ENCODE measurements around the gene INSR.

The INSR gene

DNA sequence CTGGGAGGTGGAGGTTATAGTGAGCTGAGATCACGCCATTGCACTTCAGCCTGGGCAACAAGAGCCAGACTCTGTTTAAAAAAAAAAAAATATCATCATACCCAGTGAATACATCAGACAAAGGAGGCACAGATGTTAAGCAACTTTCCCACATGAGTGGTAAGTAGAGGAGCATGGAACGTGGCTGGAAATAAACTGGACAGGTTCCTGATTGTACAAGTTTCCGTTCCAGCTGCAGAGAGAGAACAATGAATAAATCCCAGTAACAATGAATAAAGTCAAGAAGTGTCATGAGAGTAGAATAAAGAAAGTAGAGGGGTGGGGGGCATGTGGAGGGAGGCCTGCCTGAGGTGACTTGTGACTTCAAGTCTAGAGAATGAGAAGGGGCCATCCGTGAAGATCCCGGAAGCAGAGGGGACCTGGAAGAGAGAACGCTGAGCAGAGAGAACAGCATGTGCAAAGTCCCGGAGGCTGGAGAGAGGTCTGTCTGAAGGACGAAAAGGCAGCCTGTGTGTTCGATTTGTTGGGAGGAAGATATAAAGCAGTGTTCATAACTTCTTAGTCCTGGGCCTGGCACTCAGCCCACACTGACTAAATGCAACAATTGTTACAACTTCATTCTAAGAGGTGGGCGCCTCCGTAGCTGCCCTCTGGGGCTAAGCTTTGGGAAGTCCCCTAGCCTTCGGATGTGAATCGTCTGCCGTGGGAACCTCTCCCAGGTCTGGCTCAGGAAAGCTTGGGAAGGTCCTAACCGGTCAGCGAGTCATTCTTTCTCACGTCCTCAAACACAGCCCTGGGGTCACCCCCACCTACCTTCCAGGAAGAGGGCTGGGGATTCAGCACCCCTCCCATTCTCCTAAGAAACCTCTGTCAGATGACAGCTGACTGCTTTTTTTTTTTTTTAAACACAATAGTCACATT, 39.2 kb upstream of the INSR start:
- H3K4me3 ChIP-seq (ENCODE audit: control insufficient read depth, low read depth, low read length) = no peak overlapping the region
- peak; percentile 12 for DNase-seq (ENCODE audit: low read depth)
- no peak for TF ChIP-seq CTCF (conservative IDR thresholded peaks at IDR 0.05; ENCODE audit: control insufficient read depth, insufficient read depth, low read depth, low read length)

- no peak for DNase-seq (ENCODE audit: low read depth)
- H3K4me3 ChIP-seq (ENCODE audit: control insufficient read depth, low read depth, low read length) = no peak overlapping the region
Observed at GRCh38 chr19:7331446-7331845, 37.2 kb upstream of the INSR start.

DNA sequence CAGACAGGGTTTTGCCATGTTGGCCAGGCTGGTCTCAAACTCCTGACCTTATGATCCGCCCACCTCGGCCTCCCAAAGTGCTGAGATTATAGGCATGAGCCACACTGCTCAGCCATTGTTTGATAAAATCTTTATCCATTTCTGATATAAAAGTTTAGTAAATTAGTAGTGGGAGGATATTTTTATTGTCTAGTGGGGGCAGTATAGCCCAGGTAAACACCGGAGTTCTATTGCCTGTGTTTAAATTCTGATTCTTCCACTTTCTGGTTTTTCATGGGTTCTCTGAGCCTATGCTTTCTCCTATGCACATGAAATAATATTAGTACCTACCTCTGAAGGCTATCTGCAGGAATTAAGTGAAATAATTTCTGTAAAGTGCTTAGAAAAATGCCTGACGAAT, 34.4 kb upstream of the INSR start:
- no peak for TF ChIP-seq CTCF (conservative IDR thresholded peaks at IDR 0.05; ENCODE audit: control insufficient read depth, insufficient read depth, low read depth, low read length)
- H3K4me3 ChIP-seq (ENCODE audit: control insufficient read depth, low read depth, low read length) = no peak overlapping the region
- no peak for DNase-seq (ENCODE audit: low read depth)

More at GRCh38 chr19:7331446-7331845, 37.2 kb upstream of the INSR start:
- no peak for TF ChIP-seq CTCF (conservative IDR thresholded peaks at IDR 0.05; ENCODE audit: control insufficient read depth, insufficient read depth, low read depth, low read length)

GRCh38 chr19:7327802-7328201, 33.6 kb upstream of the INSR start:
- no peak for TF ChIP-seq CTCF (conservative IDR thresholded peaks at IDR 0.05; ENCODE audit: control insufficient read depth, insufficient read depth, low read depth, low read length)
- H3K4me3 ChIP-seq (ENCODE audit: control insufficient read depth, low read depth, low read length) = no peak overlapping the region
- DNase-seq (ENCODE audit: low read depth) = no peak

- DNase-seq (ENCODE audit: low read depth) = peak; percentile 36
- no peak overlapping the region for H3K4me3 ChIP-seq (ENCODE audit: control insufficient read depth, low read depth, low read length)
- peak; percentile 45 for TF ChIP-seq CTCF (conservative IDR thresholded peaks at IDR 0.05; ENCODE audit: control insufficient read depth, insufficient read depth, low read depth, low read length)
Observed at GRCh38 chr19:7326105-7326877, 32.1 kb upstream of the INSR start.

DNA sequence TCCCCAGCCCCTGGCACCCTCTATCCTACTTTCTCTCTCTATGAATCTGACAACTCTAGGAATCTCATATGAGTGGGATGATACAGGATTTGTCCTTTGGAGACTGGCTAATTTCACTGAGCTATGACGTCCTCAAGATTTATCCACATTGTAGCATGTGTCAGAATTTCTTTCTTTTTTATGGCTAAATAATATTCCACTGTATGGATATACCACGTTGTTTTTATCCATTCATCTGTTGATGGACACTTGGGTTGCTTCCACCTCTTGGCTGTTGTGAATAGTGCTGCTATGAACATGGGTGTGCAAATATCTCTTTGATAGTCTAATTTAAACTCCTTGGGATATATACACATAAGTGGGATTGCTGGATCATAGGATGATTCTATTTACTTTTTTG, 24.0 kb upstream of the INSR start:
- no peak for TF ChIP-seq CTCF (conservative IDR thresholded peaks at IDR 0.05; ENCODE audit: control insufficient read depth, insufficient read depth, low read depth, low read length)
- no peak overlapping the region for H3K4me3 ChIP-seq (ENCODE audit: control insufficient read depth, low read depth, low read length)
- no peak for DNase-seq (ENCODE audit: low read depth)

All from fibroblast of mammary gland (primary cell).